Fibroblast of villous mesenchyme (primary cell): Measurements from ENCODE around the gene SLC26A1. TPM values are rescaled to one million over a fixed set of nuclear protein-coding genes. Genes with fewer than 3 reads are reported as not detected.

Experiments used
- DNase-seq: peaks from one replicate; pipeline ENCODE4 v3.0.0-alpha.2; 2010; ENCODE audit warnings: low read depth
- H3K4me3 ChIP-seq: 2 replicates; pipeline ENCODE4 v1.5.1; 2011; ENCODE audit warnings: low read depth, mild to moderate bottlenecking, low read length
- total RNA-seq: library from RNA; depleted of rRNA; stranded (reverse); fragments of >200 nt; gene quantifications from 2 replicates; pipeline ENCODE4 v1.2.3, GENCODE V29; 2012
- TF ChIP-seq, protein P1 (sequence below): IDR thresholded peaks from 2 replicates; pipeline ENCODE4 v1.5.1; 2012; ENCODE audit warnings: low read depth, mild to moderate bottlenecking, low read length; ENCODE audit not compliant: insufficient read depth

Gene SLC26A1
- total RNA-seq, 1 donor = under 0.01 TPM

- no peak overlapping the region for H3K4me3 ChIP-seq
- TF ChIP-seq, protein P1, sequence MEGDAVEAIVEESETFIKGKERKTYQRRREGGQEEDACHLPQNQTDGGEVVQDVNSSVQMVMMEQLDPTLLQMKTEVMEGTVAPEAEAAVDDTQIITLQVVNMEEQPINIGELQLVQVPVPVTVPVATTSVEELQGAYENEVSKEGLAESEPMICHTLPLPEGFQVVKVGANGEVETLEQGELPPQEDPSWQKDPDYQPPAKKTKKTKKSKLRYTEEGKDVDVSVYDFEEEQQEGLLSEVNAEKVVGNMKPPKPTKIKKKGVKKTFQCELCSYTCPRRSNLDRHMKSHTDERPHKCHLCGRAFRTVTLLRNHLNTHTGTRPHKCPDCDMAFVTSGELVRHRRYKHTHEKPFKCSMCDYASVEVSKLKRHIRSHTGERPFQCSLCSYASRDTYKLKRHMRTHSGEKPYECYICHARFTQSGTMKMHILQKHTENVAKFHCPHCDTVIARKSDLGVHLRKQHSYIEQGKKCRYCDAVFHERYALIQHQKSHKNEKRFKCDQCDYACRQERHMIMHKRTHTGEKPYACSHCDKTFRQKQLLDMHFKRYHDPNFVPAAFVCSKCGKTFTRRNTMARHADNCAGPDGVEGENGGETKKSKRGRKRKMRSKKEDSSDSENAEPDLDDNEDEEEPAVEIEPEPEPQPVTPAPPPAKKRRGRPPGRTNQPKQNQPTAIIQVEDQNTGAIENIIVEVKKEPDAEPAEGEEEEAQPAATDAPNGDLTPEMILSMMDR = no peak
- DNase-seq = no peak
These were observed 25.8 kb downstream of the SLC26A1 start for GRCh38 chr4:967113-968104.

GRCh38 chr4:966266-967112 lies 26.7 kb downstream of the SLC26A1 start:
- H3K4me3 ChIP-seq = no peak overlapping the region
- DNase-seq = no peak
- TF ChIP-seq, protein P1 = no peak

DNA sequence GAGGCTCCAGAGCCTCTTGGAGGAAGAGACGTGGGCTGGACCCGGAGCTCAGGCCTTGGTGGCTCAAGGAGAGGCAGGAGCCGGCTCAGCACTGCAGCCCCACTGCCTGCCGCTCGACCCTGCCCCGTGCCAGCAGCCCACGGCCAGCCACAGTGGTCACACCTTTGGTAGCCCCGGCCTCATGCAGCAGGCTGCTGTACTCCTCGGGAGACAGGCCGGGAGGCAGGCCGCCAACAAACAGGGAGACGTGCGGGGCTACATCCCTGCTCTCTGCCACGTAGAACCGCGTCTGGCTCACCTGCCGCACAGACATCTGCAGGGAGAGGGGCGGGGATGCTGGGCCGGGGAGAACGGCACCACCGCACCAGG lies 27.5 kb downstream of the SLC26A1 start:
- TF ChIP-seq, protein P1 = no peak
- no peak overlapping the region for H3K4me3 ChIP-seq
- no peak for DNase-seq

DNA sequence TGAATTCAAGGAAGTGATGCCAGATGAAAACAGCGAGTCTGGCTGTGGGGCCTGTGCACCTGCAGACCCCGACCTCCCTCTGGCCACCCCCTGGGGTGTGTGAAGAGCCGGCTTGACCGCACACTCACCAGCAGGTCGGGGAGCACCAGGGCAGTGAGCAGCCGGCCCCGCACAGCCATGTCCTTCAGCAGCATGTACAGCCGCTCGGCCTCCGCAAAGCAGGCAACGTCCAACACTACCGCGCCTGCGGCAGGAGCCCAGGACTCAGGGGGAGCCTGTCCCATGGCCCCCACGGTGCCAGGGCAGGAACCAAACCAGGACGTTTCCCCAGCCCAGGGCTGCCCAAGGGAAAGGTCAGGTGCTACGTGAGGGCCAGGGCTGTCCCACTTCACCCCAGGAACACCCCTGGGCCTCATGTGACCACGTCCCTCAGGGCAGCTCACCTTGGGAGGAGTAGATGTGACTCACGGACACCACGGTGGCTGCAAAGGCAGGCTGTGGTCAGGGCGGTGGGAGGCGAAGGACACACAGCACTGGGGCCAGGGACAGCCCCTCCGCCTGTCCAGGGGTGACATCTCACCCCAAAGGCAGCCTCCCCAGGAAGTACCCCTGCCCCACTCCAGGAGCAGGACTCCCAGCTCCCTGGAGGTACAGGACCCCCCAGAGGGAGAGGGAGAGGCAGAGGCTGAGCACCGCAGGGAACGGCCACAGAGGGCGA lies 28.0 kb downstream of the SLC26A1 start:
- TF ChIP-seq, protein P1 = no peak
- no peak overlapping the region for H3K4me3 ChIP-seq
- DNase-seq = no peak

GRCh38 chr4:964346-965025 lies 28.7 kb downstream of the SLC26A1 start:
- H3K4me3 ChIP-seq = no peak overlapping the region
- DNase-seq = no peak
- TF ChIP-seq, protein P1 = no peak
